Gastroesophageal sphincter (tissue), 4 donors: ENCODE data around the gene WDR45B. TPM values are rescaled to one million over a fixed set of nuclear protein-coding genes. Genes with fewer than 3 reads are reported as not detected.

Experiments used
- ATAC-seq: fragments of 150-250 bp; one replicate; pipeline ENCODE4 v1.9.1; 2016; ENCODE audit warnings: mild to moderate bottlenecking, moderate library complexity
- H3K27ac ChIP-seq, 4 donors: fragments of 200-600 bp; sonication (generic) in 3 of 4; 1 replicate in 3 of 4; 2 replicates in 1 of 4; pipeline ENCODE4 v1.5.1; 2016 to 2019
- H3K27me3 ChIP-seq: fragments of 200-600 bp; sonication (generic); one replicate; pipeline ENCODE4 v1.5.1; 2019
- H3K36me3 ChIP-seq, 2 donors: fragments of 200-600 bp; sonication (generic); one replicate each; pipeline ENCODE4 v1.5.1; 2019; ENCODE audit warnings: control low read depth in 1 of 2
- H3K4me1 ChIP-seq, 3 donors: fragments of 200-600 bp; sonication (generic); 1 replicate in 2 of 3; 2 replicates in 1 of 3; pipeline ENCODE4 v1.5.1; 2016 to 2019; ENCODE audit warnings: control low read depth in 2 of 3
- H3K4me3 ChIP-seq, 2 donors: fragments of 200-600 bp; sonication (generic); one replicate each; pipeline ENCODE4 v1.5.1; 2019; ENCODE audit warnings: mild to moderate bottlenecking in 1 of 2, moderate library complexity in 1 of 2
- H3K9me3 ChIP-seq, 3 donors: fragments of 200-600 bp; sonication (generic); one replicate each; pipeline ENCODE4 v1.5.1; 2017 to 2019; ENCODE audit warnings: control low read depth in 2 of 3
- EP300 ChIP-seq: sonication (generic); formaldehyde crosslinking; IDR thresholded peaks from one replicate; pipeline ENCODE4 v1.6.1; 2017; ENCODE audit warnings: antibody characterized with exemption, mild to moderate bottlenecking
- POLR2A ChIP-seq, 2 donors: fragments of 450-650 bp; IDR thresholded peaks; one replicate each; pipeline ENCODE4 v1.6.1; 2017; ENCODE audit warnings: antibody characterized with exemption in 2 of 2, mild to moderate bottlenecking in 2 of 2, moderate library complexity in 1 of 2
- POLR2AphosphoS5 ChIP-seq: sonication (generic); formaldehyde crosslinking; IDR thresholded peaks from one replicate; pipeline ENCODE4 v1.6.1; 2017; ENCODE audit warnings: antibody characterized with exemption
- WGBS, 2 donors: methylation state at CpG; one replicate each; pipeline ENCODE4 v1.1.5; 2018; ENCODE audit warnings: low coverage in 1 of 2; 5-methylcytosine and 5-hydroxymethylcytosine counted together
- total RNA-seq, 4 donors: library from RNA; depleted of rRNA; stranded (reverse); fragments of >200 nt; gene quantifications; one replicate each; pipeline ENCODE4 v1.1.0, GENCODE V29; 2016
- TF ChIP-seq, protein P1 (sequence below), 4 experiments: fragments of 200-600 bp in 2 of 4; fragments of 450-650 bp in 2 of 4; sonication (generic) in 1 of 4; IDR thresholded peaks; one replicate each; pipeline ENCODE4 v1.5.1; 2017 to 2019; ENCODE audit warnings: antibody characterized with exemption in 4 of 4, mild to moderate bottlenecking in 2 of 4, moderate library complexity in 2 of 4

WDR45B gene
- total RNA-seq, 4 donors from 2014 or later: 70.8 to 77.4 (median 76.4) TPM

DNA sequence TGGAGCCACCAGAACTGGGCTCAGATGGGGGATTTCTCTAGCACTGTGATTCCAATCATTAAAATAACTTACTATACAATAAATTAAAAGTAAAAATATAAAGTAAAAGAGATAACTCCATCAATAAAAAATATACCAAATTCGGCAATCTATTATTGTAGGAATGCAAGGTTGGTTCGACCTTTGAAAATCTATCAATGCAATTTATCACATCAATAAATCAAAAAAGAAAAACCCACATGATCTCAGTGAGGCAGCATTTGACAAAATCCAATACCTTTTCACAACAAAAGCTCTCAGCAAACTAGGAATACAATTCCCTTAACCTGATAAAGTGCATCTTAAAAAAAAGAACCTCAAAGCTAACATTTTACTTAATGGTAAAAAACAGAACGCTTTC is 33.3 kb upstream of the WDR45B start:
- H3K27me3 ChIP-seq: no peaks in the 10 kb centered on the region
- peaks cover 0 to 10% (median 1%) of the 10 kb centered on the region in 3 donors for H3K9me3 ChIP-seq
- TF ChIP-seq, protein P1, sequence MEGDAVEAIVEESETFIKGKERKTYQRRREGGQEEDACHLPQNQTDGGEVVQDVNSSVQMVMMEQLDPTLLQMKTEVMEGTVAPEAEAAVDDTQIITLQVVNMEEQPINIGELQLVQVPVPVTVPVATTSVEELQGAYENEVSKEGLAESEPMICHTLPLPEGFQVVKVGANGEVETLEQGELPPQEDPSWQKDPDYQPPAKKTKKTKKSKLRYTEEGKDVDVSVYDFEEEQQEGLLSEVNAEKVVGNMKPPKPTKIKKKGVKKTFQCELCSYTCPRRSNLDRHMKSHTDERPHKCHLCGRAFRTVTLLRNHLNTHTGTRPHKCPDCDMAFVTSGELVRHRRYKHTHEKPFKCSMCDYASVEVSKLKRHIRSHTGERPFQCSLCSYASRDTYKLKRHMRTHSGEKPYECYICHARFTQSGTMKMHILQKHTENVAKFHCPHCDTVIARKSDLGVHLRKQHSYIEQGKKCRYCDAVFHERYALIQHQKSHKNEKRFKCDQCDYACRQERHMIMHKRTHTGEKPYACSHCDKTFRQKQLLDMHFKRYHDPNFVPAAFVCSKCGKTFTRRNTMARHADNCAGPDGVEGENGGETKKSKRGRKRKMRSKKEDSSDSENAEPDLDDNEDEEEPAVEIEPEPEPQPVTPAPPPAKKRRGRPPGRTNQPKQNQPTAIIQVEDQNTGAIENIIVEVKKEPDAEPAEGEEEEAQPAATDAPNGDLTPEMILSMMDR (IDR thresholded peaks at IDR 0.05): no peak
- no peak for TF ChIP-seq POLR2AphosphoS5
- no peak for TF ChIP-seq POLR2A (IDR thresholded peaks at IDR 0.05)
- no peak for TF ChIP-seq EP300
- H3K4me1 ChIP-seq: no peaks in the 10 kb centered on the region
- no peak overlapping the region for H3K4me3 ChIP-seq
- 87 to 92% methylated on average over 3 of the region's 3 CpGs for WGBS, 2 donors
- H3K27ac ChIP-seq: no peak overlapping the region
- H3K36me3 ChIP-seq: peaks cover 0 to 6% of the 10 kb centered on the region in 2 donors
- no peak for ATAC-seq

DNA sequence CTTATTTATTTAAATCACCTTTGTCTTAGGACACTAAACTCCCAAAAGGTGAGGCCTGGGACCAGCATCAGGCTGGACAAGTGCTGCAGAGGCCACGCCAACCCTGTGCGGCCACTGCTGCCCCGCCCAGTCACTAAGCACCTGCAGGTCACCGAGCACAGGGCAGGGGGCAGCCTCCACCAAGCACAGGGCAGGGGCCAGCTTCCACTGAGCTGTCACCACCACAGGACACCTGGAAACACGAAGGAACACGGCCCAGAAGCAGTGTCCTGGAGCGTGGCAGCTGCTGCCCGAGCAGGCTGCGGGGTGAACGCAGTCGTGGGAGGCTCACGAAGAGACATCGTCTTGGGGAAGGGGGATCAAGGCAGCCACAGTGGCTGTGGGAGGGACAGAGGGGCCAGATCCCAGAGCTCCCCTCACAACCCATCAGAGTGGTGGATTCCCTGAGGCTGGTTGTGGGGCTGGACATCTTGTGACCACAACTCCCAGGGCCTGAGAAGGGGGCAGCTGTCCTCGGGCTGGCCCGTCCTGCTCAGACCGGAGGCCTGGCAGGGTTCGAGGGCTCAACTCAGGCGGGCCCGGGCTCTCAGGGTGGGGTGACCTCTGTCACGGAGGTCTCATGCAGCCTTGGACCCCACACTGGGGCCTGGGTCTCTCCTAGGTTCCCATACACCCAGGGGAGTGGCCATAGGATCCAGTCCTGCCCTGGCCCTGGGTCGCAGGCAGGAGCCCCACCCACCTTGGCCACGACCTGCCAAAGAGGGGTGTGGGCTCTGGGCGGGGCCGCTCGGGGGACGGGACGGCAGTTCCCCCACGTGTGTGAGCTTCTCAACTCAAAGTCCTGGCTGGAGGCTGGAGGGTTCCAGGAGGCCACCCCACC is 31.6 kb upstream of the WDR45B start:
- 40% methylated on average over 1 of the region's 28 CpGs; no CpG with 5 or more reads in 1 of the 2 donors for whole genome bisulfite sequencing, 2 donors
- peaks cover 0 to 5% of the 10 kb centered on the region in 2 donors for H3K36me3 ChIP-seq
- H3K27me3 ChIP-seq: no peaks in the 10 kb centered on the region
- TF ChIP-seq, protein P1 (IDR thresholded peaks at IDR 0.05): no peak
- no peak for TF ChIP-seq EP300
- TF ChIP-seq POLR2A (IDR thresholded peaks at IDR 0.05): no peak
- H3K27ac ChIP-seq: no peak overlapping the region
- H3K9me3 ChIP-seq: peaks cover 0 to 10% (median 1%) of the 10 kb centered on the region in 3 donors
- no peak overlapping the region for H3K4me3 ChIP-seq
- no peaks in the 10 kb centered on the region for H3K4me1 ChIP-seq
- ATAC-seq: no peak

GRCh38 chr17:82678265-82678891 is 30.1 kb upstream of the WDR45B start:
- no peak overlapping the region for H3K4me3 ChIP-seq
- H3K4me1 ChIP-seq: no peaks in the 10 kb centered on the region
- H3K27ac ChIP-seq: no peak overlapping the region
- no peaks in the 10 kb centered on the region for H3K27me3 ChIP-seq
- ATAC-seq: no peak
- peaks cover 0 to 10% (median 1%) of the 10 kb centered on the region in 3 donors for H3K9me3 ChIP-seq
- H3K36me3 ChIP-seq: no peaks in the 10 kb centered on the region
- TF ChIP-seq POLR2AphosphoS5: no peak
- TF ChIP-seq POLR2A (IDR thresholded peaks at IDR 0.05): no peak
- TF ChIP-seq, protein P1 (IDR thresholded peaks at IDR 0.05): no peak
- TF ChIP-seq EP300: no peak
- WGBS, 2 donors: 76 to 86% methylated on average over 6 to 12 of the region's 14 CpGs

GRCh38 chr17:82677353-82677925 is 29.2 kb upstream of the WDR45B start:
- peaks cover 0 to 10% (median 1%) of the 10 kb centered on the region in 3 donors for H3K9me3 ChIP-seq
- no peak overlapping the region for H3K27ac ChIP-seq
- 87% methylated on average over 20 of the region's 23 CpGs; no CpG with 5 or more reads in 1 of the 2 donors for WGBS, 2 donors
- ATAC-seq: no peak
- no peaks in the 10 kb centered on the region for H3K27me3 ChIP-seq
- no peak overlapping the region for H3K4me3 ChIP-seq
- H3K36me3 ChIP-seq: no peaks in the 10 kb centered on the region
- H3K4me1 ChIP-seq: no peaks in the 10 kb centered on the region
- TF ChIP-seq, protein P1 (IDR thresholded peaks at IDR 0.05): no peak
- TF ChIP-seq POLR2A (IDR thresholded peaks at IDR 0.05) (no peak), POLR2AphosphoS5 (no peak), EP300 (no peak)
